ENCODE results near the gene LPP.
A peak's percentile ranks its signal among the peaks of the same experiment; 100 is the strongest.

The LPP gene

GRCh38 chr3:188662214-188662613, 508.3 kb downstream of the LPP start:
- no peak for DNase-seq

DNA sequence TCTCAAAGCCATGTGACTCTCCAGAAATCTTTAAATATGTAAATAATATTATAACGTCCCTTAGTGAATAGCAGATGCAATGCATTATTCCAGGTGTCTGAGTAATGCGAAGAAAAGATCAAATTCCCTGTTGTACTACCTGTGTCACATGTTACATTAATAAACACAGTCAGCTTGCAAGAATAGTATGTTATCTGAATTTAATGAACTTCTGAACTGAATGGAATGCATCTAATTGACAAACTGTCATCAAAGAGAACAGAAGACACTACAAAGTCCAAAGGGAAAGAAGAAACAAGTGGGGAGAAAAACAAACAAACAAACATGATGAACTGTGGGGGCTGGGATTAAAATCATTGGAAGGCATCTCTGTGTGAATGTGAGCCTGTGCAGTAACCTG, 508.8 kb downstream of the LPP start:
- no peak for DNase-seq

GRCh38 chr3:188663839-188664238, 509.9 kb downstream of the LPP start:
- no peak for DNase-seq

GRCh38 chr3:188664795-188665194, 510.8 kb downstream of the LPP start:
- no peak for DNase-seq

GRCh38 chr3:188667926-188668325, 514.0 kb downstream of the LPP start:
- no peak for DNase-seq

DNA sequence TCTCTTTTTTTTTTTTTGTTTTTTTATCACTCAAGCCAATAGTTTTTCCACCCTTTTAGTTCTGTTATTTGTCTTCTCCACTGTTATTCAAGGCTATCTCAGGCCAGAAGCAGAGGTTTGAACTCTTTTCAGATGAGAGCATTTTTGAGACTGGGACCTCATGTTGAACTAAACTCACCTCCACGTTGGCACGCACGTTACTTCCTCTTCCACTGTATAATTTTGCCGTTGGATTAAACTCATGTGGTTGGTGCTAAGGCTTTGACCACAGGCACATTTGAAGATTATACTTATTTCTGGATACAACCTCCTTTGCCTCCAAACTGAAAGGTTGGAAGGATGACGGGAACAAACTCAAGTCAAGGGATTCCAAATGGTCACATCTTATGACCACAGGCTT, 516.5 kb downstream of the LPP start:
- DNase-seq = no peak

GRCh38 chr3:188671971-188672370, 518.0 kb downstream of the LPP start:
- DNase-seq = peak in 1 of 3 donors; percentile 54

- no peak for DNase-seq
Observed at GRCh38 chr3:188672840-188673239, 518.9 kb downstream of the LPP start.

- peak; percentile 49 to 79 (median 64) for DNase-seq
Observed at GRCh38 chr3:188673646-188674186, 519.8 kb downstream of the LPP start.

DNA sequence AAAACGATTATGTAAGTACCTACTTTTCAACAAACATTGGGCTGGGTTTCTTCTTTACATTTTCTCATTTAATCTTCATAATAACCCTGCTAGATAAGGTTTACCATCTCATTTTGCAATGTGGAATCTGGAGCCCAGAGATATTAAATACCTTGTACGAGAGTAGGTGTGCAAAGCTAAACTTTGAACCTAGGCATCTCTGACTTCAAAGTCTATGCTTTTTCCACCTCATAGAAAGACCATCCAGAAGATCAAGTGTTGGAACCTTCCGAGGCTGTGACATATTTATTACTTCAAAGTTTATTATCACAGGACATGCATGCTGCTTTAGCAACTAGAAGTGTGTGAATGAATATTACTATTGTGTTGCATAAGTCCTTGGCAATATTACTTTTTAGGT, 520.6 kb downstream of the LPP start:
- no peak for DNase-seq

GRCh38 chr3:188677344-188677743, 523.4 kb downstream of the LPP start:
- DNase-seq = no peak

DNA sequence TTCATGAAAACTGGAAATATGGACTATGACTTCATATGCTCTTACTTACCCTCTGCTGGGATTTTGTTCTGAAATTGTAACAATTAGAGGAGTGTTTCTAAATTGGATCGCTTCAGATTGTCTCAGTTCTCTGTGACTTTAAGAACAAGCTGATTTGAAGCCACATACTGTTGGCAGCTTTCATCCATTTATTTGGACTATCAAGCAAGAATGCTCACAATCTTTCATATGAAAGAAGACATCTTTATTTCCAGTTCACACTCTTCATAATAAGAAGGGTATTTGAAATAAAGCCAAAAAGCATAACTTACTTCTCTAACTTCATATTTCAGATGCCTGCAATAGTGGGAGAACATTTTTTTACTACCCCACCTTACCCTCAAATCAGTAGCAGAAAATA, 526.2 kb downstream of the LPP start:
- DNase-seq = no peak

DNA sequence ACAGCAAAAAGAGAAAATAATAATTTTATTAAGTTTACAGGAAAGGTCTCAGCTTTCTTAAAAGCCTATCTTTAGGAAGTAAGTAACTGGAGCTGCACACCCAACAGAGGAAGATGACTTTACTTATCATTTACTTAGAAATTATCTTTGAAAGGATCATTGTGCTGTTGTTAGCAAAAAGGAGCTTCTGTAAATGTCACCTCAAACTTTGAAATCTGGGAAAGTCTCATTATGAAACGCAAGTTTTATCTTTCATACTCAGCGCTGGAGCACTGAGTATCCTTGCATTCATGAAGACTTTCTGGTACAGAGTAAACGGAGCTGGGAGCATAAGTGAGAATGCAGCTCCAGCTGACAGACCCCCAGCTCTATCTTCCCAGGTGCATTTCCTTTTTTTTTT, 526.6 kb downstream of the LPP start:
- peak in 1 of 3 donors; percentile 42 for DNase-seq

- DNase-seq = no peak
Observed at GRCh38 chr3:188682316-188682715, 528.4 kb downstream of the LPP start.

- peak; percentile 89 to 99 (median 94) for DNase-seq
Observed at GRCh38 chr3:188683032-188683521, 529.1 kb downstream of the LPP start.

- no peak for DNase-seq
Observed at GRCh38 chr3:188684276-188684675, 530.3 kb downstream of the LPP start.

DNA sequence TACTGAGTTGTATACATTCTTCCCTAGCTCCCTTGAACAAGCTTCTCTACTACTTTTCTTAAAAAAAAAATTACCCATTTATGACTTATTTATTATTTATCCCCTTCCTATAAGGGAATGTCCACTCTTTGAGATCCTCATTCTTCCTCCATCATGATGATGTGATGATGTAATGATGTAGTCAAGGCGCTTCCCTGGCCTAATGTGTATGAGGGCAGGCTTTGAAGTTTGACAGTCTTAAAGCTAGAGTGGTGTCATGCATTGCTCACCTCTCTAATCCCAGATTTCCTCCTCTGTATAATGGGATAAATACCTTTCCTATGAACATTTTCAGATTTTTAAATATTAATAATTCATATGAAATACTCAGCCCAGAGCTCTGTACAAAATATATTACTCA, 531.8 kb downstream of the LPP start:
- peak in 2 of 3 donors; percentile 34 to 64 for DNase-seq

DNA sequence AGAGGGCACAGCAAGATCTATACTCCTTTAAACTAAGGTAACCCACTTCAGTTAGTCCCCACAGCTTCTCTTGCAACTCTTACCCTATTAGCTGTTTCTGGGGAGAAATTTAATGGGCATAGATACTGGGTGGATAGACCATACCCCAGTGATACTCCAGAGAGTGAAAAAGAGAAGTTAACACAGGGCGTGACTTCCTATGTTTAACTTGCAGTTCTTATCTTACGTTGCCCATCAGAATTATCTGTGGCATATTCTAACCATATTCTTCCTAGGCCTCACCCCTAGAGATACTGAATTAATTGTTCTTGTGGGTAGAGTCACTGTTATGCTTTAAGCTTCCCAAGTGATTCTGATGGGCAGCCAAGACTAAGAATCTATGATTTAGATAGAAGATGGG, 532.4 kb downstream of the LPP start:
- DNase-seq = peak in 1 of 3 donors; percentile 56

DNA sequence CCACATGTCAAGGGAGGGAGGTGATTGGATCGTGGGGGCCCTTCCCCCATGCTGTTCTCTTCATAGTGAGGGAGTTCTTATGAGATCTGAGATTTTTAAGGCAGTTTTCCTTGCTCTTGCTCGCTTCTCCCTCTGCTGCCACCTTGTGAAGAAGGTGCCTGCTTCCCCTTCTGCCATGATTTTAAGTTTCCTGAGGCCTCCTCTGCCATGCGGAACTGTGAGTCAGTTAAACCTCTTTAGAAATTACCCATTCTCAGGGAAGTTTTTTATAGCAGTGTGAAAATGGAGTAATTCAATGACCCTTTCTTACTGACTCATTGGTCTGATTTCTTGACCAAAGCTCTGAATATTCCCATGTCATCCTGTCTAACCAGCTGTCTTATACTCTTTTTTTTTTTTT, 533.4 kb downstream of the LPP start:
- DNase-seq = peak; percentile 86 to 98 (median 93)

DNA sequence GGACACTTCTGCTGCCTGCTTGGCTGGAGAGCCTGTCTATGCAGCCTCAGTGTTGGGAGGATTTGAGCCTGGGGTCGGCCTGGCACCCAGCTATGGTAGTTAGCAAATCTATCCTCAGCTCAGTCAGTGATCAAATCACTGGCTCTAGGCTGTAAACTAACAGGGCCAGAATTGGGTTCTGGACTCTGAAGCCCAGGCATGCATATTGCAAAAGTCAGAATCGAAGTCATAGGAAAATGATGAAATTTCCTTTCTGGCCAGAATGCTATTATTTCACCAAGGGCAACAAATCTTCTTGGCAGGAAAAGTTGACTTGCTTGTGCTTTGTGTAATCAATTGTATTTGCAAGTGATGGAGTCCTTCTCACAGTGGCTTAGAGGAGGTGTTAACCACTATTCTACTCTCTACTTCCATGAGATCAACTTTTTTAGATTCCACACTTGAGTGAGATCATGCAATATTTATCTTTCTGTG, 535.2 kb downstream of the LPP start:
- peak; percentile 53 to 83 (median 72) for DNase-seq

DNA sequence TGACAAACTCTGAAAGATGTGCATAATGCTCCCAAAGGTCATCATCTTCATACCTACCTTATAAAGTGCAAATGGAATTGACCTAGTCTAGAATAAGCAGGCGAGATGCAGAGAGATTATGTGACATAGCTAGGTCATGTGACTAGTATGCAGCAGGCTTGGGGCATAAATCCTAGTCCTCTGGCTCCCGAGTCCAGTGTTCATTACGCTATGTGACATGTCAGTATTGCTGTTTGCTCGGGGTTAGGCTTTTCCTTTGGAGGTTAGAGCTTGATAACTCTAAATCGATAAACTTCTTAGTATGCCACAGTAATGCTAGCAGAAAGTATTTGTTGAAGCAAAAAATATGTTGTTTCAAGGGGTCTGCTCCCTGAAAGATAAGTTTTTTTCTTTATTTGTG, 536.1 kb downstream of the LPP start:
- no peak for DNase-seq

GRCh38 chr3:188691004-188691403, 537.0 kb downstream of the LPP start:
- no peak for DNase-seq

DNA sequence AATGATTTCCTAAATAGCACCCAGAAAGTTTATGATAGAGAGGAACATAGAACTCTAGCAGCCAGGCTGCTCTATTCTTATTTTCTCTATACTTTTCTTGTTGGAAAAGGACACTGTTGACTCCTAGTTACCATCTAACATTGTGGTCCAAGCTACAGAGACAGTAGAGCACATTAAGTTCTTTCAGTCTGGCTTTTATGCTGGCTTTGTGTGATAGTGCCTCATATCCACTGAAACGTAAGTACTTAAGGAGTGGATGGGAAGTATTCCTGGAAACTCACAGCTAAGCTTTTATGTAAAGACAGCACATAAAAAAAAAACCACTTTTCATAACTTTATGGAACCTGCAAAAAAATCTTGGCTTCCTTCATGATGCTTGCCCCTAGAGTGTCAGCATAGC, 537.7 kb downstream of the LPP start:
- no peak for DNase-seq

DNA sequence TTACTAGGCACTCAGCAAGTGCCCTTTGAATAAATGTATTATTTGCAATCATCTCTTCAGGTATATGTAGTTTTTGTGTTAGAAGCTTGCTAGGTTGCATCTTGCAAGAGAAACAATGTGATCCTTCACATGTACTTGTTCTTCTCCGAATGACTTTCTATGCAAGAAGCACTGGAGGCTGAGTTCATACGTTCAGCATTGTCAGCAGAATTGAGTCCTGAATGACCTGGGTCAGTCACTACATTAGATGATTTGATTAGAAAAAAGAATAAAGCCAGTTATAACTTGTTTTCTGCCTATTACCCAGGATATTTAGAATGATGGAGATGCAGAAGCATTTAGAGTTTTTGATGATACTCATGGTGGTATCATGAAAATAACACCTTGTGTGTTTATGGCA, 538.7 kb downstream of the LPP start:
- no peak for DNase-seq

GRCh38 chr3:188693435-188693834, 539.5 kb downstream of the LPP start:
- no peak for DNase-seq

Measured in suppressor macrophage treated with lipopolysaccharide for 1 hour (primary cell).